Measurements from ENCODE around the gene SP140.
"Not testable (repeated sequence)": the region's sequence is repeated elsewhere in the genome, so short reads cannot be mapped to it uniquely, and the experiment has no call there.

The SP140 gene

DNA sequence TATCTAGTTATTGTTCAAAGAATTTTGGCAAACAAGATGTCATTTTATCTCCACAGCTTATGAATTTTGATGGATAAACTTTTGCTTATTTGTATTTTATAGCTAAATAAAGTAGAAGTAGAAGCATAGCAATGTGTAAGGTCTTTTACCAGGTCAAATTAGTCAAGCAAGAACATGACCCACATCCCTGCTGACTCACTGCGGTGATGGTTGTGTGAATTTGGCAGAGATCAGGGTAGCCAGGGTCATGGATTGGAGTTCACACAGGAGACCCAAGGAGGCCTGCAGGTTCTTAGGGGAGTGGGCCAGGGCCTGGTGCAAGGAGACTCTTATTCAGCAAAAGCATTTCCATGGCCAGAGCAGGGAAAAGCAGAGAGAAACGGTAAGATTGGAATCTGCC is 18.7 kb downstream of the SP140 start:
- no peak overlapping the region for H3K4me3 ChIP-seq (ENCODE audit: low read depth, low read length)
- no peak for TF ChIP-seq CTCF (IDR thresholded peaks at IDR 0.05; ENCODE audit: borderline replicate concordance, insufficient read depth, low read depth, low read length)

DNA sequence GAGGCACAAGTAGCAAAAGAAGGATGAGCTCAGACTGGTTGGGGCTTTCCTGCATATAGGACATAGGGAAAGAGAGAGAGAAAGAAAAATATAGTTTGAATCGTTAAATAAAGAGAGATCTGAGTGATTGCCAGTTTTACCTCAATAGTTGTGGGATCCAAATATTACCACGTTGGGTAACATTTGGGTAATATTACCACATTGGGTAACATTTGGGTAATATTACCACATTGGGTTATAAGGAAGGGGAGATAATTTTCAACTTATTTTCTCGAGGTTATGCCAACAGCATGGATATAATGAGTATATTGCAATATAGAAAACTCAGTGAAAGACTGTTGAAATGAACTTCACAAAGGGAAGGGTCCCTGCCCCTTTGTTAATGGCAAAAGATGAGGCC is 20.7 kb downstream of the SP140 start:
- TF ChIP-seq CTCF (IDR thresholded peaks at IDR 0.05; ENCODE audit: borderline replicate concordance, insufficient read depth, low read depth, low read length), result no peak
- H3K4me3 ChIP-seq (ENCODE audit: low read depth, low read length), result no peak overlapping the region

DNA sequence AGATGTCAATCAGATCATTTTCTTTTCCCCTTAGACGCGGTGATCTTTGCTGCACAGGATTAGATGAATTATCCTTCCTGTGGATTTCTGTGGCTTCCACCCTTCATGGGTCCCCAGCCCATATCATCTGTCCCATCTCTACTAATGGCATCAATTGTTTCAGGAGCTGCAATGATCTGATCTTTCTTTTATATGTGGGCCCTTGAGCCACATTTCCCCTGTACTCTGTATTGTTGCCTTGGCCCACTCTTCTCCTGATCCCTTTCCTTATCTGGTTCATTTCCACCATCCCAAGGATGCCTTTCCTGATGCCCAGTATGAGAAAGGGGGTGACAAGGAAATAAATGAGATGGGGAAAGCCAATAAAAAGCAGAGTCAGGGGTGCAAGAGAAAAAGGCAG is 24.7 kb downstream of the SP140 start:
- no peak overlapping the region for H3K4me3 ChIP-seq (ENCODE audit: low read depth, low read length)
- TF ChIP-seq CTCF (IDR thresholded peaks at IDR 0.05; ENCODE audit: borderline replicate concordance, insufficient read depth, low read depth, low read length), result no peak

- no peak overlapping the region for H3K4me3 ChIP-seq (ENCODE audit: low read depth, low read length)
- no peak for TF ChIP-seq CTCF (IDR thresholded peaks at IDR 0.05; ENCODE audit: borderline replicate concordance, insufficient read depth, low read depth, low read length)
These were observed 28.8 kb downstream of the SP140 start for GRCh38 chr2:230254152-230254881.

DNA sequence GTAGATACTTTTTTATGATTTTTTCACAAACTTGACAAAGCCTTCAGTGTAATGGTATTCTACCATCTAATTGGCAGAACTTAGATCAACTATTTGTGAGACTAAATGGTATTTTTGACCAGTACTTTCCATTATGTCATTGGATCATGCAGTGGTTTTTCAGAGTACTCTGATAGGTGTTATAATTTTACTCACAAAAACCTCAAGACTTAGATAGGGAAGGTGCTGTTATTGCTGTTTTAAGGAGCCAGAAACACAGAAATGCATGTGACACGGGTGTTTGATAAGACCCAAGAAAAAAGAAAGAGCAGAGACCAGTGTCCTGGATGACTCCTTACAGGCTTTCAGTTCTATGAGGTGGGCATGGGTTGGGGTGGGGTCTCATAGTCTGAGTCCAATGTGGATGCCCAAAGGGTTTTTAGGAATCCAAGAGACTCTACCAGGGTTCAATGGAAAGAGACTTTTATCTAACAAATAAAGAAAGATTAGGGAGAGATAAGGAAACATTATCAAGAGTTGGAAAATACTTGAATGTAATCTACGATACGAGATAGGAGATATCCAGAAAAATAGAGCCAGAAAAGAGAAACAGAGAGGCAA is 31.3 kb downstream of the SP140 start:
- H3K4me3 ChIP-seq (ENCODE audit: low read depth, low read length), result no peak overlapping the region
- no peak for TF ChIP-seq CTCF (IDR thresholded peaks at IDR 0.05; ENCODE audit: borderline replicate concordance, insufficient read depth, low read depth, low read length)

GRCh38 chr2:230258483-230258882 is 32.9 kb downstream of the SP140 start:
- TF ChIP-seq CTCF (IDR thresholded peaks at IDR 0.05; ENCODE audit: borderline replicate concordance, insufficient read depth, low read depth, low read length), result no peak
- H3K4me3 ChIP-seq (ENCODE audit: low read depth, low read length), result no peak overlapping the region

DNA sequence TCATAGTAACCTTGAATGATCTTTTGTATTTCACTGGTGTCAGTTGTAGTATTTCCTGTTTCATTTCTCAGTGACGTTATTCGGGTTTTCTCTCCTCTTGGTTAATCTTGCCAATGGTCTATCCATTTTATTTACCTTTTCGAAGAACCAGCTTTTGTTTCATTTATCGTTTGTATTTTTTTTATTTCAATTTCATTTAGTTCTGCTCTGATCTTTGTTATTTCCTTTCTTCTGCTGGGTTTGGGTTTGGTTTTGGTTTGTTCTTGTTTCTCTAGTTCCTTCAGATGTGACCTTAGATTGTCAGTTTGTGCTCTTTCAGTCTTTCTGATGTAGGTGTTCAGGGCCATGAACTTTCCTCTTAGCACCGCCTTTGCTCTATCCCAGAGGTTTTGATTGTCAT is 36.7 kb downstream of the SP140 start:
- H3K4me3 ChIP-seq (ENCODE audit: low read depth, low read length), result no peak overlapping the region
- no peak for TF ChIP-seq CTCF (IDR thresholded peaks at IDR 0.05; ENCODE audit: borderline replicate concordance, insufficient read depth, low read depth, low read length)

DNA sequence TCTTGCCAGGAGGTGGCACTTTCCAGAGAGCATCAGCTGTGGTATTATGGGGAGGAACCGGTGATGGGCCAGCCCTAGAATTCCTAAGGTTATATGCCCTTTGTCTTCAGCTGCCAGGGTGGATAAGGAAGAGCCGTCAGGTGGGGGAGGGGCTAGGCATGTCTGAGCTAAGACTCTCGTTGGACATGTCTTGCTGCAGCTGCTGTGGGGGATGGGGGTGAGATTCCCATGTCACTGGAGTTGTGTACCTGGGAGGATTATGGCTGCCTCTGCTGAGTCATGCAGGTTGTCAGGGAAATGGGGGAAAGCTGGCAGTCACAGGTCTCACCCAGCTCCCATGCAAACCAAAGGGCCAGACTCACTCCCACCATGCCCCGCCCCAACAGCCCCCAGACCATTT is 39.4 kb downstream of the SP140 start:
- not testable (repeated sequence) for H3K4me3 ChIP-seq (ENCODE audit: low read depth, low read length)
